22Rv1 (cell line): Measurements from ENCODE around the gene APOBEC3F.
"Not testable (repeated sequence)": the region's sequence is repeated elsewhere in the genome, so short reads cannot be mapped to it uniquely, and the experiment has no call there.

Source experiments
- ZFX ChIP-seq: fragments of 450-650 bp; IDR thresholded peaks from 2 replicates; pipeline ENCODE4 v1.6.1; 2017; ENCODE audit warnings: antibody characterized with exemption, borderline replicate concordance
- TF ChIP-seq, protein P1 (sequence below): fragments of 450-650 bp; IDR thresholded peaks from 2 replicates; pipeline ENCODE4 v1.5.1; 2017; ENCODE audit warnings: mild to moderate bottlenecking

GRCh38 chr22:39066442-39067276 lies 26.0 kb downstream of the APOBEC3F start:
- TF ChIP-seq, protein P1, sequence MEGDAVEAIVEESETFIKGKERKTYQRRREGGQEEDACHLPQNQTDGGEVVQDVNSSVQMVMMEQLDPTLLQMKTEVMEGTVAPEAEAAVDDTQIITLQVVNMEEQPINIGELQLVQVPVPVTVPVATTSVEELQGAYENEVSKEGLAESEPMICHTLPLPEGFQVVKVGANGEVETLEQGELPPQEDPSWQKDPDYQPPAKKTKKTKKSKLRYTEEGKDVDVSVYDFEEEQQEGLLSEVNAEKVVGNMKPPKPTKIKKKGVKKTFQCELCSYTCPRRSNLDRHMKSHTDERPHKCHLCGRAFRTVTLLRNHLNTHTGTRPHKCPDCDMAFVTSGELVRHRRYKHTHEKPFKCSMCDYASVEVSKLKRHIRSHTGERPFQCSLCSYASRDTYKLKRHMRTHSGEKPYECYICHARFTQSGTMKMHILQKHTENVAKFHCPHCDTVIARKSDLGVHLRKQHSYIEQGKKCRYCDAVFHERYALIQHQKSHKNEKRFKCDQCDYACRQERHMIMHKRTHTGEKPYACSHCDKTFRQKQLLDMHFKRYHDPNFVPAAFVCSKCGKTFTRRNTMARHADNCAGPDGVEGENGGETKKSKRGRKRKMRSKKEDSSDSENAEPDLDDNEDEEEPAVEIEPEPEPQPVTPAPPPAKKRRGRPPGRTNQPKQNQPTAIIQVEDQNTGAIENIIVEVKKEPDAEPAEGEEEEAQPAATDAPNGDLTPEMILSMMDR: not testable (repeated sequence)
- not testable (repeated sequence) for TF ChIP-seq ZFX
